GM18502 (cell line): ENCODE measurements around the gene ZNF200.

ENCODE experiments used
- ATAC-seq: cut with Tn5 transposase; IDR thresholded peaks from one replicate; pipeline ENCODE4 v1.9.1; 2021; ENCODE audit warnings: mild to moderate bottlenecking; ENCODE audit not compliant: unreplicated experiment, poor library complexity

The ZNF200 gene

DNA sequence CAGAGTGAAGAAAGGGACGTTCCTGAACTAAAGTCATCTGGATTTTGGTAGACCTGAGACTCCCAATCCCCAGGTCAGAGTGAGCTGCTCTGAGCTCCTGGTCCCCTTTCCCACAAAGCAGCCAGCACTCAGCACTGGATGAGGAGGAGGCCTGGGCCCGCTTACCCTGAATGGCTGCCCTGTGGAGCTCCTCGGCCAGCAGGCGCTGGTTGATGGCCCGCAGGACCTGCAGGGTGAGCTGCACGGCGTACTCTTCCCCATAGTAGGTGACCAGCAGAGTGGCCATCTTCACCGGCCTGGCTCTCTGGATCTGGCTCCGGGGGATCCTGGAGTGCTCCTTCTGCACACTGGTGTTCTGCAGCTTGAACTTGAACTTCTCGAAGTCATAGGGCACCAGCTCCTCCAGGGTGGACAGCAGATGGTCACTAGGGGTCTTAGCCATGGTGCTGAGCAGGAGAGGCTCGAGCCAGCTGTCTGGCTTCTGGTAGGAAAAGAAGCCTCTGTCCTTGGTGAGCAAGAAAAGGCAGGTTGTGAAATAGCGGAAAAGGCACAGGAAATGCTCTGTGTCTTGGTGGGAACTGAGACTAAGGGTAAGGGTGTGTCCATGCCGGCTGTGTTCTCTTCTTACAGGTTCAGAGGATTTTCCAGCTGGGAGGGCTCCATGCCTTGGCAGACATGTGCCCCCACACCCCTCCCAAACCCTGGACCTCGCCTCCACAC lies 21.3 kb upstream of the ZNF200 start, which contains the start of gene MEFV:
Gene MEFV (minus strand): TSS at position 488 of the 720 bp plus-strand sequence. CDS start 46 bp downstream, at position 442.
- ATAC-seq: no peak

DNA sequence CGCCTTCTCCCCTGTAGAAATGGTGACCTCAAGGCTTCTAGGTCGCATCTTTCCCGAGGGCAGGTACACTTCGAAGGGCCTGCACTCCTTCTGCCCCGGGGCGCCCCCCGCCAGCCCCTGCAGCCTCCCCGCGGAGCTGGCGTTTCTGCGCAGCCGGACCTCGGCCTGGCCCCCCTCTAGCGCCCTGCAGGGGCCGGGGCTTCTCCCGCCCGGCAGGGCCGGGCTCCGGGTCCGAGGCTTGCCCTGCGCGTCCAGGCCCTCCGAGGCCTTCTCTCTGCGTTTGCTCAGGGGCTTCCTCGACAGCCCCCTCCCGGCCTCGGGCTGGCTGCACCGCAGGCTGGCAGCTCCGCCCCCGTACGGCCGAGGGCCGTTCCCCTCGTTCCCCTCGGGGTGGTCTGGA lies 19.4 kb upstream of the ZNF200 start:
- ATAC-seq: no peak

- ATAC-seq: no peak
Observed at GRCh38 chr16:3252967-3253366, 18.0 kb upstream of the ZNF200 start.

DNA sequence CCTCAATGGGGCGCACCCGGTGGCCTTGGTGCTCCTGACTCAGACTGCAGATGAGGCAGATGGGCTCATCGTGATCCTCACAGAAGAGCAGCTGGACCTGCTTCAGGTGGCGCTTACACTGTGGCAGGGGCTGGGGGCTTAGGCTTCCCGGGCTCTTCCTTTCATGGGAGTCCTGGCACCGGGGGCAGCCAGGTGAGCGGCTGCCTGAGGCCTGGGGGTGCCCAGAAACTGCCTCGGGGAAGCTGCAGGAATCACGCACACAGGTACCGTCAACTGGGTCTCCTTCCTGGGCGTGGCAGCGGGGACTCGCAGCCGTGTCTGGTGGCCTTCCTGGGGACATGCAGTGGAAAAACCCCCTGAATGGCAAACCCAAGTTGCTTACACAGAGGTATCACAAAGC lies 14.5 kb upstream of the ZNF200 start:
- no peak for ATAC-seq

DNA sequence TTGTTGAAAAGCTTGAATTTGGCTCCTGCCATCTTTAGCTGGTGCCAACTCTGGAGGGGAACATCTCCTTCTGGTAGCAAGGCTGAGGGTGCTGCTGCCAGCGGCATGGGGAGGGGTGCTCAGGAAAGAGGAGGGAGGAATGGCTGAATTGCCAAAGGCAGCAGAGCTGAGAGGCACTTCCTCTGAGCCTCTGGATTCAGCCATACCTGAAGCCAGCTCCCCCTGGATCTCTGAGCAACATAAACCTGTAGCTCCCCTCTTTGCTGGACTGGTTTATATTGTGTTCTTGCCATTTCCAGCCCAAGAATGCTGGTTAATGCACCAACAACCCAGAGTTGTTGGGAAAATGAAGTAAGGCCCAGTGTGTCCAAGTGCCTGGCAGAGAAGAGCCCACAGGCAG lies 14.1 kb upstream of the ZNF200 start:
- no peak for ATAC-seq

- ATAC-seq: no peak
Observed at GRCh38 chr16:3248596-3248995, 13.6 kb upstream of the ZNF200 start.

- no peak for ATAC-seq
Observed at GRCh38 chr16:3246876-3247275, 11.9 kb upstream of the ZNF200 start.

DNA sequence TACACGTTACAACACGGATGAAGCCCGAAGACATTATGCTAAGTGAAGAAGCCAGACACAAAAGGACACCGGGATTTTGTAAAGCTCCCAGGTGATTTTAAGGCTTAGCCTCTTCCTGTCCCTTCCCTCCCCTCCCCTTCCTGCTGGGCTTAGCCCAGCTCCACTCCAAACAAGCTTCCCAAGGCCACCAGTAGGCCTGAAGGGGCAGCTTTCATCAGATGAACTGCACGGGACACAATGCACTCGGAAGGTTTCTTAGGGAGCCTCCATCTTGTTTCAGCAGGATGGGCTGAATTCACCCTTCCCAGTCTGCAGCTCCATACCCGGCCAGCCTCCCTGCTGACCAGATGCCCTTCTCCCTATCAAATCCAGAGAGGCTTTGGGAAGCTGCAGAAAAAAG lies 11.0 kb upstream of the ZNF200 start:
- ATAC-seq: no peak

DNA sequence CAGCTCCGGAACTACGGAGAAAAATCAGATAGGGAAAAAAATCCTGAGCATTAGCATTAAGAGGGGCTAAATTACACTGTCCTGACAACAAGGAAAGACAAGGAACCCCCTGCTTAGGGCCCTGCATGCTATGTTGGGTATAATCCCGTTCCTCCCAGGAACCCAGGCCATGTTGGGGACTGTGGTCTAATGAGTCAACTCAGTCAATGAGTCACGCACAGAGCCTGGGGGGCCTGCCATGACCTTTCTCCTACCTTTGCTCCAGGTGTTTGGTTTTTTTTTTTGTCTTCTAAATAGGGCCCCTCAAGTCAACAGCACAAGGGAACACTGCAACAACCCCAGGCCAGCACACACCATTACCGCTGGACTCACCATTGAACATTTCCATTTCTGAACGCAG lies 8.9 kb upstream of the ZNF200 start:
- ATAC-seq: no peak

DNA sequence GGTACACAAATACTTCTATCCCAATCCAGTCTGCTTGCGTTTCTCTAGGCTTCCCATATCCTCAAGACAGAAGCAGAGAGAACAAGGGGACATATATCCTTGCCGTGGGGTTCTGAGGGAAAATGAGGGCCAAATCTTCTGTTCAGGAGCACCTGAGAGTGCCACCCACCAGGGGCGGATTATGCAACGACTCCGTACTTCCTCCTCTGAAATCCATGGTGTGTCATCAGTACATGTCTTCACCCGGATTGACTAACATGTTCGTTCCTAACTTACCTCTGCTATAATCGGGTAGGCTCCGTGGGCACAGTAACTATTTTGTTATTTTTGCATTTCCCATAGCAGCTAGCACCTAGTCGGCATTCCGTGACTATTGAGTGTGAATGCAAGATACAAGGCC lies 7.8 kb upstream of the ZNF200 start:
- ATAC-seq: no peak

GRCh38 chr16:3241761-3242160 lies 6.8 kb upstream of the ZNF200 start:
- ATAC-seq: no peak

DNA sequence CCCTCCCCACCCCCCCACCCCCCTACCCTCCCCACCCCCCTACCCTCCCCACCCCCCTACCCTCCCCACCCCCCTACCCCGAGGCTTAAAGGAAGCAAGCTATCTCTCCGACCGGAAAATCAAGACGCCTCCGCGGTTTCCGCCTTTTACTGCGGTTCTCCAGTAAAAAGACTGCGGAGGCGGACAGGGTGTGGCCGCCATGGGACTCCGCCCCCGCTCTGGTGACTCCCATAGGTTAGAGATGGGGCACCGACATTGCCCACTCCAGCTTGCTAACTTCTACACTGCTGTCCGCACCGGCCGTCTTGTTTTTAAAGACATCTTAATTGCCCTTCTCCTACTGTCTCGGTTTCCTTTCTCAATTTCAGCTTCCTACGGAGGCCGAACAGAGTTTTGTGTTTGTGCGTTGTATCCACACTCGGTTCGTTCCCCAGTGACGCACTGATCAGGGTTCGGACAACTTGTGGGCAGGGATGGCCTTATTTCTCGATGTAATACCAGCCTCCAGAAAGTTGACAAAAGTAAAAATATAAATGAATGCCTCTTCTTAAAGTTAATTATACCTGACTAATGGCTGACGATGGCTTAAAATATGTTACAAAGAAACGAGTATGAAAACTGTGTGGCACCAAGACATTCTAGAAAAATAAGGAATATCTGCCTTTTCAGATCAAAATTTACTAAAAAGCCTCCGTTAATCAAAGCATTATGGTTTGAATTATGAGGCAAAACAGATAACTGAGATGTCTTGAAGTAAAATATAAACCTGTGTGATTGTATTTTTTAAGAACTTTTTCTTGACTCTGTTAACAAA lies 1.1 kb upstream of the ZNF200 start:
- ATAC-seq: no peak

GRCh38 chr16:3234543-3234856 lies 458 bp downstream of the ZNF200 start:
- no peak for ATAC-seq

DNA sequence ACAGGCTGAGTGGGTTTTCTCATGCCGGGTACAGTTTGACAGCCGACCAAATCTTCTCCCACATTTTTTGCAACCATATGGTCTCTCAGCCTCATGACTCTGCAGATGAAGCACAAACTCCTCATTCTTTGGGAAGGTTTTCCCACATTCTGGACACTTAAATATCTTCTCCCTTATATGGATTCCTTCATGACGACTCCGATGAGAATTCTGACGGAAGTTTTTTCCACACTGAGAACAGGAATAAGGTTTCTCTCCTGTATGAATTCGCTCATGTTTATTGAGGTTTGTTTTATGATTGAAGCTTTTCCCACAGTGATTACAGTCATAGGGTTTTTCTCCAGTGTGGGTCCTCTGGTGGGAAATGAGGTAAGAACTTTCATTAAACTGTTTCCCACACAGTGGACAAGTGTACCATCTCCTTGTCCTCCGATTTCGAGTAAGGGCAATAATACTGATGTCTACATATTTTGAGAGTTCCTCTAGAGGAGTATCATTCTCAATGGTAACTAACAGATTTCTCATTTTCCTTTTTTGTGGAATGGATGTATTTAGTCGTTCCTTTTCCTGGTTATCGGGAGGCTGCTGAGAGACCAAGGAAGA lies 10.9 kb downstream of the ZNF200 start:
- ATAC-seq: no peak

DNA sequence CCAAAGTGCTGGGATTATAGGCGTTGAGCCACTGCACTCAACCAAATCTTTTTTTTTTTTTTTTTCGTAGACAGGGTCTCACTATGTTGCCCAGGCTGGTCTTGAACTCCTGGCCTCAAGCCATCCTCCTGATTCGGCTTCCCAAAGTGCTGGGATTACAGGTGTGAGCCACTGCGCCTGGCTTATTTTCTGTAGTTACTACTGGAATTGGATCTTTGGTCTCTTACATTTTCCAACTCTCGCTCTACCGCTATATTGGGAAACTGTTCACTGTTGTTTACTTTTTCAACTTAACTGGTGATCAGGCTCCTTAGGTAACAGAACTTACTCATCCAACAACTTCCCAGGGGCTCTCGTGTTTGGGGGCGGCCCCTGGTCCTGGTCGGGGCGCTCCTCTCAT lies 14.1 kb downstream of the ZNF200 start:
- no peak for ATAC-seq

DNA sequence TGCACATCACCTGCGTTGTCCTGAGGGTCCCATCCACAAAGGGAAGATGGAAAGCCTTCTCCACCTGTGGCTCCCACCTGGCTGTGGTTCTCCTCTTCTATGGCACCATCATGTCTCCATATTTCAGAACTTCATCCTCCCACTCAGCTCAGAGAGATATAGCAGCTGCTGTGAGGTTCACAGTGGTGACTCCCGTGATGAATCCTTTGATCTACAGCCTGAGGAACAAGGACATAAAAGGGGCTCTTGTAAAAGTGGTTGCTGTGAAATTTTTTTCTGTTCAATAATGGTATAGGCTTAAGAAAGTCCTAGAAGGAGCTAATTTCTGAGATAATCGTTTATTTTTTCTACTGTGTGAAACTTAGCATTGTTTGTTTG lies 18.7 kb downstream of the ZNF200 start:
- no peak for ATAC-seq

DNA sequence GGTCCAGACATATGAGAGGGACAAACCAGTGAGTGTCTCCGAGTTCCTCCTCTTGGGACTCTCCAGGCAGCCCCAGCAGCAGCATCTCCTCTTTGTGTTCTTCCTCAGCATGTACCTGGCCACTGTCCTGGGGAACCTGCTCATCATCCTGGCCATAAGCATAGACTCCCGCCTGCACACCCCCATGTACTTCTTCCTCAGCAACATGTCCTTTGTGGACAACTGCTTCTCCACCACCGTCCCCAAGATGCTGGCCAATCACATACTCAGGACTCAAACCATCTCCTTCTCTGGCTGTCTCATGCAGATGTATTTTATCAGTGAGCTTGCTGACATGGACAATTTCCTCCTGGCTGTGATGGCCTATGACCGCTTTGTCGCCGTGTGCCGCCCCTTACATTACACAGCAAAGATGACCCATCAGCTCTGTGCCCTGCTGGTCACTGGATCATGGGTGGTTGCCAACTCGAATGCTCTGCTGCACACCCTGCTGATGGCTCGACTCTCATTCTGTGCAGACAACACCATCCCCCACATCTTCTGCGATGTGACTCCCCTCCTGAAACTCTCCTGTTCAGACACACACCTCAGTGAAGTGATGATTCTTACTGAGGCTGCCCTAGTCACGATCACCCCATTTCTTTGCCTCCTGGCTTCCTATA lies 19.2 kb downstream of the ZNF200 start:
- ATAC-seq: no peak

GRCh38 chr16:3214904-3215600 lies 19.9 kb downstream of the ZNF200 start:
- no peak for ATAC-seq

GRCh38 chr16:3212567-3212966 lies 22.4 kb downstream of the ZNF200 start:
- no peak for ATAC-seq

GRCh38 chr16:3212006-3212405 lies 23.0 kb downstream of the ZNF200 start:
- ATAC-seq: no peak
